Measurements from ENCODE around the gene PLPP1.
"Not testable (repeated sequence)": the region's sequence is repeated elsewhere in the genome, so short reads cannot be mapped to it uniquely, and the experiment has no call there.

PLPP1 gene

DNA sequence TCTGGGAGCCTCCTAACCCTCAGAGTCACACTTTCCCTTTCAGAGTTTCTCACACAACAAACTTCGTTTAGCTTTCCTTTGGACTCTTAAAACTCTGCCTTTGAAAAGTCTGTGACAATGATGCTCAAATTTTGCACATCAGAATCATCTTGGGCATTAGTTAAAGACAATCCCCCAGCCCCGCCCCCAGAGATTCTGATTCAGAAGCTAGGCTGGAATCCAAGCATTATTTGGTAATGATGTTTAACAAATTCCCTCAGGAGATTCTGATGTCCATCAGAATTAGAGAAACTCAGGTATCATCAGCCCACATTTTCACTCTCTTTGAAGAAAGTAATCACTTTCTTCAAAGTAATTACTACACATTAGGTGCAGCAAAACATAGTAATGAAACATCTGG lies 9.6 kb upstream of the PLPP1 start:
- no peak for DNase-seq

DNA sequence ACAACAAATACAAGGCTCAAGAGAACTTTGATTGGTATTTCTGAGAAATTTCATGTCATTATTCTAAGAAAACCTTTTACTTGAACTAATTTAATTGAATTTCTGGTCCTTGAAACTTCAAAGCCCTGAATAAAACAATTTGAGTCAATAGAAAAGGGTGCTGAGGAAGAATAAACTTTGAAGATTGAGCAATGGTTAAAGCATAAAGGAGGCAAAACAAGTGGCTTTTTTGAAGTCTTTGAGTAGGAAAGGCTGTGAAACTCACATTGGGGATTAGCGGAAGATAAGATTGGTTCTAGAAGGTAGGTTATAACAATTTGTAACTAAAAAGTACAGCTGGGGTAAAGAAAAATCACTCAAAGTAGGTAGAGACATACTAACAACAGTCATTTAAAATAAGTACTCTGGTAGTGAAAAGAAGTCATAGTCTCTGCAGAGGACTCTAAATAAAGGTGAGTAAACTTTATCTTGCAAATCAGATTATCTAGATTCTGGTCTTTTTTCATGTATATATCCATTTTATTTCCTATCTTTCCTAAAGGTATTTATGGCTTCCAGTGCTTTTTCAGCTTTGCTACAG lies 6.4 kb upstream of the PLPP1 start:
- no peak for DNase-seq

GRCh38 chr5:55540525-55540924 lies 5.8 kb upstream of the PLPP1 start:
- peak; percentile 28 for DNase-seq

DNA sequence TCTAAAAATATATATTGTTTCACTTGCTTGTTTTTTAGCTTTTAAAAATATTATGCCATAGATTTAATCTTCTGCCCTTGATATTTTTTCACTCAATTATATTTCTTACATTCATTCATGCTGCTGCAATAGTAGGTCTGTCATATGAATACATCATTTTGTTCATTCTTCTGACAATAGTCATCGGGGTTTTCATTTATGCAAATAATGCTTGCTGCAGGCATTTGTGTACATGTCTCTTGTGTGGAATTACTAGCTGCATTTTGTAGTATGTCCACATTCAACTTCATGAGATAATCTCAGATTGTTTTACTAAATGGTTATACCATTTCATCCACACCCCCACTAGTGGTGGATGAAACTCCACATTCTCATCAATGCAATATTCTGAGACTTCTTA lies 5.3 kb upstream of the PLPP1 start:
- no peak for DNase-seq

DNA sequence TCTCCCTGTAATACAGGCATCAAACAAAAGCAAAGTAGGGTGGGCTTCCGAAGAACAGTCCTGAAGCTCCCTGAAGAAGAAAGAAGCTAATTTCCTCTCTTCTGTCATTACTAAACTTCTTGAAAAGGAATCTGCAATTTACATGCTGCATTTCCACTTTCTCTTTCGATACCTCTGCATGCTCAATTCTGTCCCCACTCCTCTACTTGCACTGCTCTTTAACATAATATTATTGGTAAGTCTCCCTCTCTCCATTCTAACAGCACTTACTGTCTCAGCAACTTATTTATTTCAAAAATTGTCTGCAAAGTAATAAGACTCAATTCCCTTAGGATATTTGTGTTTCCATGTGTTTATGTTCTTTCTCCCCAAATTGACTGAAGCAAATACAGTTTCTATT lies 3.9 kb upstream of the PLPP1 start:
- no peak for DNase-seq

DNA sequence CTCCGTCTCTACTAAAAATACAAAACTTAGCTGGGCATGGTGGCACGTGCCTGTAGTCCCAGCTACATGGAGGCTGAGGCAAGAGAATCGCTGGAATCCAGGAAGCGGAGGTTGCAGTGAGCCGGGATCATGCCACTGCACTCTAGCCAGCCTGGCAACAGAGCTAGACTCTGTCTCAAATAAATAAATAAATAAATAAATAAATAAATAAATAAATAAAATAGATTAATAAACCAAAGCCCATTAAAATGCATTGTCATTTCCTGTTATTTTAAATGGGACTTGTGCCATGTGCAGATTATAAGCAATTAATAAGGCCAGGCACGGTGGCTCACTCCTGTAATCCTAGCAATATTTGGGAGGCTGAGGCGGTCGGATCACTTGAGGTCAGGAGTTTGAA lies 2.6 kb upstream of the PLPP1 start:
- not testable (repeated sequence) for DNase-seq

GRCh38 chr5:55535199-55535905 lies 588 bp upstream of the PLPP1 start:
- no peak for DNase-seq

DNA sequence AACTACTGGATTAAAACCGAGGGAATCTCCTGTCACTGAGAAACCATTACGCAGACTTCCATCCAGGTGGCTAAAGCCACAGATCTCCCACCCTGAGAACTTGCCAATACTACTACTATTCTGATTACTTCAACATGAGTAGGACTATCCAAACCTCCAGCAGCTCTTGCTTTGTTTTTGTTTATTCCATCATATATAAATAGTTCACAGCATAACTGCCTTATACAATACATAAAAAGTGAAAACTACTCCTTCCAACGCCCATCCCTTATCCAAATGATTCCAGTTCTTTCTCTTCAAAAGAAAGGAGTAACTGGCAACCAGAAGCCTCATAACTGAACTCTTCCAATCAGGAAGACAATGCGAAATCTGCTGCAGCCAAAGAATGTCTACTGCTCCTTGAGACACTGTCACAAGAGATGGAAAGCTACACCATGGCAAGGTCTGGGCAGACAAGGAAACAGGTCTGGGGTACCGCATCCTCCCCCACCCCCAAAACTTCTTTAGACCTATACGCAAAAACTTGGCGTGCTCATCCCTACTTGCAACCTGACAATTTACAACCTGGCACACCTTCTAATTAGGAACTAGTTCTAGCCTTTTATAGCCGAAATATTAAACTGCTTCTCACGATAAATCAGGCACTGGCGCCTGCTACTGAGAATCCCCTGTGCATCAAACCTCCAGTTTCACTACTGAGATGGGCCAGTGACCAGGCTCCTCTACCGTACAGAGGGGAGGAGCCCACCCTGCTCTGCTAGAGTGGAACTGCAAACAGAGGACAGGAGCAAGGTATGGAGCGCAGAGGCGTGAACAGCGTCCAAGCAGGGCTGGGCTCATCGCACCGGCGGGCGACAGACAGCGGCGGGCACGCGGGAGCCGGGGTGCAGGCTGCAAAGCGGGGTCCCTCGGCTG lies 986 bp downstream of the PLPP1 start:
- peak; percentile 44 for DNase-seq

- no peak for DNase-seq
These were observed 4.1 kb downstream of the PLPP1 start for GRCh38 chr5:55530669-55531068.

GRCh38 chr5:55524816-55525215 lies 9.9 kb downstream of the PLPP1 start:
- DNase-seq, result no peak

GRCh38 chr5:55523293-55523692 lies 11.5 kb downstream of the PLPP1 start:
- DNase-seq, result no peak

DNA sequence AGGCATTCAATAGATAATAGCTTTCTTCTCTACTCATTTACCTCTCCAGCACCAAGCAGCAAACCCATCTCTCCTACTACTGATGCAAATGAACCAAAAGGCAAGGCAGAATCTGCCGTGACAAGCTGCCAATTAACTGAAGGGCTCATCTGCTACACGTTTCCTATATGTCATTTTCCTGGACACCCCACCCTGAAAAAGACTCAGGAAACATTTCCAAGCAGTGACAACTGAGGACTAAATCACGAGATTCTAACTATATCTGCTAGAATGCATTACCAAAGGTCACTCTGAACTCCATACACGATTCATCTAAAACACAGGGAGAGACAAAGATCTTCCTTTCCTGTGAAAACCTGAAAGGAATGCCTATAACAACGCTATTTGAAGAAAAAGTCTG lies 12.9 kb downstream of the PLPP1 start:
- no peak for DNase-seq

DNA sequence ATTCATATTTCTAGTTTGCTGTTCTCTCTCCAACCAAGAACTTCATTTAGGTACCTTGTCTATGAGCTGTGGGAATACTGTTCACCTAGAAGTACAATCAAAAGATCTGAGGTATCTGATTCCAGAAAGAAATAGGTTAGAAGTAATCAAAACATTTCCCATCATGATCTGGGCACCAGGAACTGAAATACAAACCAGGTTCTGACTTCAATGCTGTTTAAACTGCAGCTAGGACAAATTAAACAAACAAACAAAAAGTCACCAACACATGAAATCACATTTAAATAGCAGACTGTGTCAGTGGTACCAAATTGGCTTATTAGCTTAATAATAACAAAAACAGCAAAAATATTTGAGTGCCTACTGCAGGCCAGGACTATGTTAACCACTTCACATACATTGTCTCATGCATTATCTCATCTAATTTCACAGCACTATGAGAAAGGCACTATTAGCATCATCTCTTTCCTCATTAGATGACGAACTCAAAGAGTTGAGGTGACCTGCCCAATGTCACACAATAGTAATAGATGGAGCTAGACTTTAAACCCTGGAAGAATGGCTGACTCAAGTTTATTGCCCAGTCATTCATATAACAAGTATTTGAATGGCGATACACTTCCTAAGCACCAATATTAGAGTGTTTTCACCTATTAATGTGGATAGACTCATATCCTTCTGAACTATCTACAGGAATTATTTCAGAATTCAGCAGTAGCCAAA lies 14.5 kb downstream of the PLPP1 start:
- no peak for DNase-seq

DNA sequence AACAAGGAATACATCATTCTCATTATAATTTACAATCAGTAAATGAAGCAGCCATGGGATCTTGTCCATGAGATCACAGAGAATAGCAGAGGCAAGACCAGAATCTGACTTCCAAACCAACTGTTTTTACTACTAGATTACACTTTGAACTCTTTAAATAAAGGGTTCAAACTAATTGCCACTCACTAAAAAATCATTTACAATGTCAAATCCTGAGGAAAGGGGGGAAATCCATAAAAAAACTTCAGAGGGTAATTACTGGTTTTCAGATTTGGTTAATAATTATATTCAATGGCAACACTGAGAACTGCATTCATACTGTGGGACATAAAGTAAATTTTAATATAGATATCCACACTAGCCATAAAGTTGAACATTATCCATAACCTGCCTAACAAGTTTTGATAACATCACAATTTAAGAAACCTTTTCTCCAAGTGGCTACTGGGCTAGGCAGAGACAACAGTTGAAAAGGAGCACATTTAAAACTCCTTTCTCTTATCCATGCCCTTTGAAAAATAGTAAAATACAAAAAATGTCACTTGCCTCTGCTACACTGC lies 15.9 kb downstream of the PLPP1 start:
- DNase-seq, result no peak

DNA sequence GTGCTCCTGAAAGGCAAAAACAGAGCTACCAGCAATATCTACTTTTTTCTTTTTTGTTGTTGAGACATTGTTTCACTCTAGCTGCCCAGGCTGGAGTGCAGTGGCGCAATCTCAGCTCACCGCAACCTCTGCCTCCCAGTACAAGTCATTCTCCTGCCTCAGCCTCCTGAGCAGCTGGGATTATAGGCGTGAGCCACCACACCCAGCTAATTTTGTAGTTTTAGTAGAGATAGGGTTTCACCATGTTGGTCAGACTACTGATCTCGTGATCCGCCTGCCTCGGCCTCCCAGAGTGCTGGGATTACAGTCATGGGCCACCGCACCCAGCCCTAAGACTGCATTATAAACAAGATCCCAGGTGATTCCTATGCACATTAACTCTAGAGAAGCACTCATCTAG lies 17.0 kb downstream of the PLPP1 start:
- DNase-seq, result peak; percentile 6

DNA sequence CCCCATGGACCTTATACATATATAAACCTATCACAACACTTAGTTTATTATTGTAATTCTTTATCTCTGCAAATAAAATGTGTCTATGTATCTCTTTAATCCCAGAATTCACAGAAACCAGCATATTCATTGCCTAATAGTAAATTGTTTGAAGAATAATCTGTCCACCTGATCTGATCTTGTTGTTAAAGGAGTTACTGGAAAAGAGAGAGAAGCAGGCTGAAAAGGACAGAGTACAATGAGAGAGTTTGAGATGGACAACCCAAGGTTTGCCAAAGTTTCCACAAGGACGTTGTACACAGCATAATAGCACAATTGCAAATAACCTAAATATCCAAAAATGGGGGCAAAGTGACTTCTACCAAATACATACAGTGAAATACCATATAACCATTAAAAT lies 23.8 kb downstream of the PLPP1 start:
- no peak for DNase-seq

GRCh38 chr5:55510523-55510880 lies 24.3 kb downstream of the PLPP1 start:
- DNase-seq, result no peak

- no peak for DNase-seq
These were observed 24.8 kb downstream of the PLPP1 start for GRCh38 chr5:55509796-55510522.

DNA sequence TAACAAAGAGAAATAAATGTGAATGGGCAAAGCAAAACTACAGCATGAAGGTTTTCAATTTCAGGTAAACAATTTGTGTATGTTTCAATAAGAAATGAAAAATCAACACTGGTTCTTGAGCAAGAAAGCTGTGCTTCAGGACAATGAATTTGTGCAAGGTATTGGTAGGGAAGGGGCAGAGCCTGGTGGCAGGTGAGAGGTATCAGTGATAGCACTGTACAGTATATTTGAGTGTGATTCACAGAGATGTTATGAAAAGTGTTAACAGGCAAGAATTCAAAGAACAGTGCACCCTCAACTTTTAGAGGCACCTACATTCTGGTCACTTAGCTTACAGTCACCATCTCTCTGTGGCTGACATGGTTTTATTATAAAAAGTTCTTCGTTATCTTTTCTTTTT lies 25.7 kb downstream of the PLPP1 start:
- DNase-seq, result no peak

DNA sequence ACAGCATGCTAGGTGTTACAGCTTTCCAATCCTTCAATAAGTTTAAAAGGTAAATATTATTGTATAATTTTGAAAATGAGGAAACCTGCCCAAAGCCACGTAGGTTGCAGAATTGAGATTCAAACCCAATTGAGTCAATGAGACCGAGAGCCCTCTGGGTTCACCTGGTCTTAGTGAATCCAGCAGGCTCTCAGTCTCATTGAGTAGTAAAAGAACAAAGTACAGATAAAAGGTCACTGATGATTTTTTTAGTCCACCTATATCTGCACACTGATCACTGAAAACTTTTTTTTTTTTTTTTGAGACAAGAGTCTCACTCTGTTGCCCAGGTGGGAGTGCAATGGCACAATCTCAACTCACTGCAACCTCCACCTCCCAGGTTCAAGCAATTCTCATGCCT lies 27.2 kb downstream of the PLPP1 start:
- DNase-seq, result no peak

DNA sequence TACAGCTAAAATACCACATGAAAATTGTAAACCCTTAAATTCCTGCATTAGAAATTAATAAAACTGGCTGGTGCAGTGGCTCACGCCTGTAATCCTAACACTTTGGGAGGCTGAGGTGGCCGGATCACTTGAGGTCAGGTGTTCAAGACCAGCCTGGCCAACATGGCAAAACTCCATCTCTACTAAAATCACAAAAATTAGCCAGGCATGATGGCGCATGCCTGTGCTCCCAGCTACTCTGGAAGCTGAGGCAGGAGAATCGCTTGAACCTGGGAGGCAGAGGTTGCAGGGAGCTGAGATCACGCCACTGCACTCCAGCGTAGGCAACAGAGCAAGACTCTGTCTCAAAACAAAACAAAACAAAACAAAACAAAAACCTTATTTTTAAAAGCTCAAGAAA lies 29.1 kb downstream of the PLPP1 start:
- not testable (repeated sequence) for DNase-seq

GRCh38 chr5:55503917-55504316 lies 30.8 kb downstream of the PLPP1 start:
- DNase-seq, result not testable (repeated sequence)
